Retinal pigment epithelial cell (primary cell): Measurements from ENCODE around the gene FBXW2.

ENCODE experiments used
- DNase-seq: peaks from one replicate; pipeline ENCODE4 v3.0.0-alpha.2; 2010; ENCODE audit warnings: low read depth
- H3K4me3 ChIP-seq: 2 replicates; pipeline ENCODE4 v1.5.1; 2011; ENCODE audit warnings: mild to moderate bottlenecking, low read length, control low read depth, moderate library complexity
- CTCF ChIP-seq: conservative IDR thresholded peaks from 2 replicates; pipeline ENCODE4 v1.5.1; 2011; ENCODE audit warnings: low read depth, low read length, control low read depth, inconsistent platforms

FBXW2 gene

DNA sequence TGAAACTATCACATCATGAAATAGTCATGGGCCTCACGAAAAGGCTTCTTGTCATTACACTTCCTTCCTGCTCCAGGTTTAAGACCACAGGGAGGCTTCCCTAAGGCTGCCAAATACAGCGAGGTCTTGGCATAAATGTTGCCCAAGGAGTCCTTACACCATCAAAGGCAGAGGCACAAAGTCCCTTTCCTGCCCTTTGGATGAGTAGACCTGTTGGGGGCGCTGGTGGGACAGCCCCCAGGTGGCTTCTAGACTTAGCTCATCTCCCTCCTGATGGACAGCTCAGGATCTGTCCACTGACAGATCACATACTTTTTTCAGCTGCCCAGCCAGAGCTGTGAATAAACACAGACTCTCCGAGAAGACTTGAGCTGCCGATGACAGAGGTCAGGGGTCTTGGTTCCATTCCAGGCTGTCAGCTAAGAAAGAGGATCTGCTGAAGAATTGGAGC lies 63.4 kb downstream of the FBXW2 start:
- no peak for DNase-seq
- no peak overlapping the region for H3K4me3 ChIP-seq
- peak; percentile 37 for TF ChIP-seq CTCF

DNA sequence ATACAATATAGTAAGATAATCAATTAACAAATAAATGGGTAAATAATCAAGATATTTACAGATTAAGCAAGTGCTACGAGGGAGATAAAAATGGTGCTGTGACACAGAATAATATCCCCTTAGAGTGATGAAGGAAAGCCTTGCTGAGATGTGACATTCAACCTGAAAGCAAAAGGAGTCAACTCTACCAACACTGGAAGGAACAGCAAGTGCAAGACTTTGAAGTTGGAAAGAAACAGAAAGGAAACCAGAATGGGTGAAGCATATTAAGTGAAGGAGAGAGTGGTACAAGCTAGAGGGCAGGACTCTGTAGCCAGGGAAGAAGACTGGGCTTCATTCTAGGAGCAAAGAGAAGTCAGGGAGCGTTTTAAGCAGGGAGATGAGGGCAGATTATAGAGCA lies 66.7 kb downstream of the FBXW2 start:
- H3K4me3 ChIP-seq = no peak overlapping the region
- no peak for DNase-seq
- TF ChIP-seq CTCF = no peak

DNA sequence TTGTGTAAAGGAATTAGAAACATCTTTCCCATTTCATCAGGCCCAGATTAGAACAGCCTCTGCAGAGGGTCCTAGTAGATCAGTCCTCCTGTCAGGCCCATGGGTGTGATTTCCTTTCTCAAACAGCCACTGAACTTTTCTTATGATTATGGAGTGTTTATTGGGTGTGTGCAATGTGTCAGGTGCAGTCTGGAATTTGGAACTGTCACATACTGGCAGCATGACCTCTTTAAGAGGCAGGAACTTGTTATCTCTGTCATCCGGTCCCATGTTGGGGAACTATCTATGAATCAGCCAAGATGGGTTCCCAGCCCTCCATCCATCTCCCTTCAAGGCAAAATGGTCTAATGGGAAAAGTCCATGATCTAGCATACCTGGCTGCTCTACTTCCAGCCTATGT lies 67.3 kb downstream of the FBXW2 start:
- TF ChIP-seq CTCF = no peak
- no peak for DNase-seq

DNA sequence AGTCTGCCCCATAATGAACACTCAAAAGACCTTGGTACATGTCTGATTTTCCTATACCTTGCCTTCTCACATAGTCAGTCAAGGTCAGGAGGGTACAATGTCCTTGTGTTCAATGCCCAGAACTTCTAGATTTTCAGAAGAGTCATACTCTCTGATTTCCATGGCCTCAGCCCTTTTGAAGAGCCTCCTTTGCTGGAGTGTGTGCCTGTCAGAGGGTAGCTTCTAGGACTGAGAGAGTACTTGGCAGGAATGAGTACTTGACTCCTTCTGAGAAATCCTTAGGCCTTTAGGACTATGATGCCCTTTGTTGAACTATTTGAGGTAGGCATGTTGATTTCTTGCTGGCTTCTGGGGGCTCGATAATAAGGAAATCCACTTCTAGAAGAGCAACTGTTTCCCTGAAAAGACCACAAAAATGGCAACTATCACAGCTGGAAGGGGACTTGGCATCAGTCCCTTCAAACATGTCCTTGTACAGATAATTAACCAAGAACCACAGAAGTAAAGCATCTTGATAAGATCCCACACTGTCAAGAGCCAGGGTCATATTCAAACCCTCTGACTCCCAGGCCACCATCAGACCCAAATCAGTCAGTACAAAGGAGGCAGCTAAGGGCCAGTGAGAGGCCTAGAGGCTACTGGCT lies 68.3 kb downstream of the FBXW2 start:
- H3K4me3 ChIP-seq = no peak overlapping the region
- no peak for TF ChIP-seq CTCF
- DNase-seq = no peak

More for the DNA sequence above, 67.3 kb downstream of the FBXW2 start:
- H3K4me3 ChIP-seq = no peak overlapping the region

DNA sequence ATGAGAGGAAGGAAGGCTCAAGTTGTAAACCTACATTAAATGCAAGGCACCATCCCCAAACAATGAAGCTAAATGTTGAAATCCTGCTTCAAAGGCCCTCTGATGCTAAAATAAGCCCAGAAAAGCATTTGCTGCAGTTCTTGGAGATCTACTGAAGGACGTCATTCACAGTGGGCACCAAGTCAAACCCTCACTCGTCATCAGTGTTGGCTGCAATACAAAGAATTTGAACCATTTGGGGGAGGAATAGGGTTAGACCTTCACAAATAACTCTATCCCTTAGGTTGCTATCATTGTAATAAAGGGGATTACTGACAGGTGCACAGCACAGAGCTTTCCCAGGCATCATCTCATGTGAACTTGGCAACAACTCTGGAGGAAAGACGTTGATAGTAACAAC lies 69.7 kb downstream of the FBXW2 start:
- no peak for TF ChIP-seq CTCF
- no peak overlapping the region for H3K4me3 ChIP-seq
- peak; percentile 98 for DNase-seq

GRCh38 chr9:120720404-120720803 lies 72.8 kb downstream of the FBXW2 start:
- no peak overlapping the region for H3K4me3 ChIP-seq
- no peak for TF ChIP-seq CTCF
- DNase-seq = no peak

- no peak for TF ChIP-seq CTCF
- no peak overlapping the region for H3K4me3 ChIP-seq
- DNase-seq = no peak
Measured at GRCh38 chr9:120718316-120718715, 74.9 kb downstream of the FBXW2 start.
